GM12865 (cell line): ENCODE measurements around the gene TMEM244.
"Not testable (repeated sequence)": the region's sequence is repeated elsewhere in the genome, so short reads cannot be mapped to it uniquely, and the experiment has no call there.

Experiments used
- DNase-seq: peaks from one replicate; pipeline ENCODE4 v3.0.0; 2010; ENCODE audit warnings: low read depth
- H3K4me3 ChIP-seq: 2 replicates; pipeline ENCODE4 v1.5.1; 2011; ENCODE audit warnings: mild to moderate bottlenecking, low read depth, low read length, control low read depth
- CTCF ChIP-seq: IDR thresholded peaks from 2 replicates; pipeline ENCODE4 v1.5.1; 2011; ENCODE audit warnings: low read length, control low read depth, low read depth, inconsistent platforms; ENCODE audit not compliant: insufficient read depth; ENCODE audit errors: missing control alignments

The TMEM244 gene

GRCh38 chr6:129818251-129818650, 42.9 kb downstream of the TMEM244 start:
- TF ChIP-seq CTCF = no peak
- no peak for DNase-seq
- H3K4me3 ChIP-seq = no peak overlapping the region

GRCh38 chr6:129817821-129818220, 43.3 kb downstream of the TMEM244 start:
- no peak overlapping the region for H3K4me3 ChIP-seq
- no peak for DNase-seq
- no peak for TF ChIP-seq CTCF

- DNase-seq = no peak
- TF ChIP-seq CTCF = no peak
- H3K4me3 ChIP-seq = no peak overlapping the region
Measured at GRCh38 chr6:129817332-129817731, 43.8 kb downstream of the TMEM244 start.

GRCh38 chr6:129812145-129812777, 48.9 kb downstream of the TMEM244 start:
- no peak for TF ChIP-seq CTCF
- no peak overlapping the region for H3K4me3 ChIP-seq

GRCh38 chr6:129807141-129807540, 54.0 kb downstream of the TMEM244 start:
- DNase-seq, H3K4me3 ChIP-seq: not testable (repeated sequence)

More at GRCh38 chr6:129812145-129812777, 48.9 kb downstream of the TMEM244 start:
- DNase-seq = no peak

- not testable (repeated sequence) for DNase-seq, H3K4me3 ChIP-seq
Measured at GRCh38 chr6:129802920-129803319, 58.2 kb downstream of the TMEM244 start.

GRCh38 chr6:129801909-129802308, 59.2 kb downstream of the TMEM244 start:
- DNase-seq = no peak
- H3K4me3 ChIP-seq = no peak overlapping the region
- TF ChIP-seq CTCF = no peak

GRCh38 chr6:129795261-129795660, 65.9 kb downstream of the TMEM244 start:
- no peak for TF ChIP-seq CTCF
- no peak overlapping the region for H3K4me3 ChIP-seq
- no peak for DNase-seq
